Measurements from ENCODE around the gene DYNC2I2. TPM values are rescaled to one million over a fixed set of nuclear protein-coding genes. Genes with fewer than 3 reads are reported as not detected.

Gene DYNC2I2
- total and polyA plus RNA-seq, 2 experiments from 2014 or later: 48.7 to 78.3 TPM

DNA sequence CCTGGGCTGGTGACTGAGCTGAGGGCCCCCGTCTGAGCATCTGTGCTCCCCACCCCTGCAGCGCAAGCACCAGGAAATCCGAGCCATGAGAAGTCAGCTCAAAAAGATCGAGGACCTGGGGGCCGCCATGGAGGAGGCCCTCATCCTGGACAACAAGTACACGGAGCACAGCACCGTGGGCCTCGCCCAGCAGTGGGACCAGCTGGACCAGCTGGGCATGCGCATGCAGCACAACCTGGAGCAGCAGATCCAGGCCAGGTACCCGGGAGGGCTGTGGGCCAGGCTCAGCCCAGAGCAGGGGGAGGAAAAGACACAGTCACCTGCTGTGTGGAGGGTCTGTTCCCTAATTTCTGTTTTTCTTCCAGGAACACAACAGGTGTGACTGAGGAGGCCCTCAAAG lies 24.6 kb downstream of the DYNC2I2 start (continued):
- TF ChIP-seq NANOG (IDR thresholded peaks at IDR 0.05; ENCODE audit: borderline replicate concordance) (no peak), POLR2AphosphoS5 (IDR thresholded peaks at IDR 0.05; ENCODE audit: low read depth) (no peak)
- TF ChIP-seq, protein P1, sequence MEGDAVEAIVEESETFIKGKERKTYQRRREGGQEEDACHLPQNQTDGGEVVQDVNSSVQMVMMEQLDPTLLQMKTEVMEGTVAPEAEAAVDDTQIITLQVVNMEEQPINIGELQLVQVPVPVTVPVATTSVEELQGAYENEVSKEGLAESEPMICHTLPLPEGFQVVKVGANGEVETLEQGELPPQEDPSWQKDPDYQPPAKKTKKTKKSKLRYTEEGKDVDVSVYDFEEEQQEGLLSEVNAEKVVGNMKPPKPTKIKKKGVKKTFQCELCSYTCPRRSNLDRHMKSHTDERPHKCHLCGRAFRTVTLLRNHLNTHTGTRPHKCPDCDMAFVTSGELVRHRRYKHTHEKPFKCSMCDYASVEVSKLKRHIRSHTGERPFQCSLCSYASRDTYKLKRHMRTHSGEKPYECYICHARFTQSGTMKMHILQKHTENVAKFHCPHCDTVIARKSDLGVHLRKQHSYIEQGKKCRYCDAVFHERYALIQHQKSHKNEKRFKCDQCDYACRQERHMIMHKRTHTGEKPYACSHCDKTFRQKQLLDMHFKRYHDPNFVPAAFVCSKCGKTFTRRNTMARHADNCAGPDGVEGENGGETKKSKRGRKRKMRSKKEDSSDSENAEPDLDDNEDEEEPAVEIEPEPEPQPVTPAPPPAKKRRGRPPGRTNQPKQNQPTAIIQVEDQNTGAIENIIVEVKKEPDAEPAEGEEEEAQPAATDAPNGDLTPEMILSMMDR (conservative IDR thresholded peaks at IDR 0.05; ENCODE audit: low read depth in 2 of 2): no peak

DNA sequence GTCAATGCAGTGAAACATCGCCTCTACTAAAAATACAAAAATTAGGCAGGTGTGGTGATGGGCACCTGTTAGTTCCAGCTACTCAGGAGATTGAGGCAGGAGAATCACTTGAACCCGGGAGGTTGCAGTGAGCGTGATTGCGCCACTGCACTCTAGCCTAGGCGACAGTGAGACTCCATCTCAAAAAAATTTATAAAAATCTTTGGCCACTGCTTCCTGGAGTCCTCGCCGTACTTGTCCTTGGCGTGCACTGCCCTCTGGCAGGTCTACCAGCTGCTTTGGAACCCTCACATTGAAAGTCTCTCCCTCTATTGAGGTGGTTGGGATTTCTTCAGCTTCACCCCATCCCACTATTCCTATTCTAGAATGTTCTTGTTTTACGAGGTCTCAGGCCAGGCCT lies 25.0 kb downstream of the DYNC2I2 start:
- Histone ChIP-seq H3K4me3 (no peak overlapping the region), H2AFZ (no peak overlapping the region), H3K27me3 (ENCODE audit: insufficient read depth) (no peaks in the 10 kb centered on the region), H3K27ac (ENCODE audit: low read depth) (no peak overlapping the region), H3K4me1 (ENCODE audit: insufficient read depth) (0 out of 2 replicates have a peak, but pooled peaks cover 8% of the 10 kb centered on the region), H4K20me1 (replicated peaks; ENCODE audit: insufficient read depth) (peaks cover 3% of the 10 kb centered on the region), H3K36me3 (ENCODE audit: insufficient read depth) (peaks cover 24% of the 10 kb centered on the region), H3K4me2 (no peak overlapping the region), H3F3A (replicated peaks; ENCODE audit: low read depth) (no peaks in the 10 kb centered on the region; the same call in 1 of the 2 replicates), H3K9me2 (ENCODE audit: insufficient read depth) (no peaks in the 10 kb centered on the region), H3K79me2 (replicated peaks; ENCODE audit: insufficient read depth) (no peaks in the 10 kb centered on the region)
- peaks cover 6% of the 10 kb centered on the region for H3K4me1 Mint-ChIP-seq
- DNase-seq (ENCODE audit: low spot score) (no peak), ATAC-seq (no peak)
- peaks cover 47% of the 10 kb centered on the region for H3K36me3 Mint-ChIP-seq (ENCODE audit: low read depth)
- H3K4me3 Mint-ChIP-seq: no peak overlapping the region
- no peaks in the 10 kb centered on the region for H3K9me3 Mint-ChIP-seq
- H3K27ac Mint-ChIP-seq: no peak overlapping the region
- peaks cover 24% of the 10 kb centered on the region for H3K27me3 Mint-ChIP-seq (ENCODE audit: insufficient read depth, low read depth, poor library complexity)
- TF ChIP-seq CREB1 (CRISPR knock-in tag; IDR thresholded peaks at IDR 0.05; ENCODE audit: low read depth) (no peak), JUNB (IDR thresholded peaks at IDR 0.05; ENCODE audit: unreplicated experiment) (no peak), NANOG (IDR thresholded peaks at IDR 0.05; ENCODE audit: borderline replicate concordance) (no peak), ZNF331 (CRISPR knock-in tag; IDR thresholded peaks at IDR 0.05; ENCODE audit: low read depth) (no peak), EZH2phosphoT487 (IDR thresholded peaks at IDR 0.05; ENCODE audit: unreplicated experiment) (no peak), POLR2AphosphoS5 (IDR thresholded peaks at IDR 0.05; ENCODE audit: low read depth) (no peak; the same call in 1 of the 2 replicates), STAT1 (IDR thresholded peaks at IDR 0.05; ENCODE audit: unreplicated experiment) (no peak), ZNF114 (CRISPR knock-in tag; IDR thresholded peaks at IDR 0.05) (no peak), EZH2 (IDR thresholded peaks at IDR 0.05; ENCODE audit: low read depth, unreplicated experiment) (no peak)
- TF ChIP-seq, protein P2, sequence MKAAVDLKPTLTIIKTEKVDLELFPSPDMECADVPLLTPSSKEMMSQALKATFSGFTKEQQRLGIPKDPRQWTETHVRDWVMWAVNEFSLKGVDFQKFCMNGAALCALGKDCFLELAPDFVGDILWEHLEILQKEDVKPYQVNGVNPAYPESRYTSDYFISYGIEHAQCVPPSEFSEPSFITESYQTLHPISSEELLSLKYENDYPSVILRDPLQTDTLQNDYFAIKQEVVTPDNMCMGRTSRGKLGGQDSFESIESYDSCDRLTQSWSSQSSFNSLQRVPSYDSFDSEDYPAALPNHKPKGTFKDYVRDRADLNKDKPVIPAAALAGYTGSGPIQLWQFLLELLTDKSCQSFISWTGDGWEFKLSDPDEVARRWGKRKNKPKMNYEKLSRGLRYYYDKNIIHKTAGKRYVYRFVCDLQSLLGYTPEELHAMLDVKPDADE (IDR thresholded peaks at IDR 0.05): no peak
- TF ChIP-seq, protein P1 (conservative IDR thresholded peaks at IDR 0.05; ENCODE audit: low read depth in 2 of 2): no peak
- TF ChIP-seq, protein P3, sequence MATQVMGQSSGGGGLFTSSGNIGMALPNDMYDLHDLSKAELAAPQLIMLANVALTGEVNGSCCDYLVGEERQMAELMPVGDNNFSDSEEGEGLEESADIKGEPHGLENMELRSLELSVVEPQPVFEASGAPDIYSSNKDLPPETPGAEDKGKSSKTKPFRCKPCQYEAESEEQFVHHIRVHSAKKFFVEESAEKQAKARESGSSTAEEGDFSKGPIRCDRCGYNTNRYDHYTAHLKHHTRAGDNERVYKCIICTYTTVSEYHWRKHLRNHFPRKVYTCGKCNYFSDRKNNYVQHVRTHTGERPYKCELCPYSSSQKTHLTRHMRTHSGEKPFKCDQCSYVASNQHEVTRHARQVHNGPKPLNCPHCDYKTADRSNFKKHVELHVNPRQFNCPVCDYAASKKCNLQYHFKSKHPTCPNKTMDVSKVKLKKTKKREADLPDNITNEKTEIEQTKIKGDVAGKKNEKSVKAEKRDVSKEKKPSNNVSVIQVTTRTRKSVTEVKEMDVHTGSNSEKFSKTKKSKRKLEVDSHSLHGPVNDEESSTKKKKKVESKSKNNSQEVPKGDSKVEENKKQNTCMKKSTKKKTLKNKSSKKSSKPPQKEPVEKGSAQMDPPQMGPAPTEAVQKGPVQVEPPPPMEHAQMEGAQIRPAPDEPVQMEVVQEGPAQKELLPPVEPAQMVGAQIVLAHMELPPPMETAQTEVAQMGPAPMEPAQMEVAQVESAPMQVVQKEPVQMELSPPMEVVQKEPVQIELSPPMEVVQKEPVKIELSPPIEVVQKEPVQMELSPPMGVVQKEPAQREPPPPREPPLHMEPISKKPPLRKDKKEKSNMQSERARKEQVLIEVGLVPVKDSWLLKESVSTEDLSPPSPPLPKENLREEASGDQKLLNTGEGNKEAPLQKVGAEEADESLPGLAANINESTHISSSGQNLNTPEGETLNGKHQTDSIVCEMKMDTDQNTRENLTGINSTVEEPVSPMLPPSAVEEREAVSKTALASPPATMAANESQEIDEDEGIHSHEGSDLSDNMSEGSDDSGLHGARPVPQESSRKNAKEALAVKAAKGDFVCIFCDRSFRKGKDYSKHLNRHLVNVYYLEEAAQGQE (IDR thresholded peaks at IDR 0.05; ENCODE audit: unreplicated experiment): no peak
